Thyroid gland (tissue), 4 donors: Measurements from ENCODE around the gene TRIM8.

Source experiments
- CTCF ChIP-seq, 6 experiments: fragments of 200-600 bp in 3 of 6; fragments of 450-650 bp in 3 of 6; sonication (generic) in 3 of 6; IDR thresholded peaks; one replicate each; pipeline ENCODE4 v1.5.1; 2016 to 2019; ENCODE audit warnings: antibody characterized with exemption in 6 of 6, mild to moderate bottlenecking in 2 of 6, inconsistent platforms in 1 of 6, moderate library complexity in 1 of 6
- POLR2A ChIP-seq, 2 donors: fragments of 450-650 bp; IDR thresholded peaks; one replicate each; pipeline ENCODE4 v1.6.1; 2017; ENCODE audit warnings: antibody characterized with exemption in 2 of 2, mild to moderate bottlenecking in 2 of 2, moderate library complexity in 1 of 2

GRCh38 chr10:102657984-102658724 lies 13.9 kb downstream of the TRIM8 start:
- TF ChIP-seq CTCF (IDR thresholded peaks at IDR 0.05) (no peak), POLR2A (IDR thresholded peaks at IDR 0.05) (no peak)
